GM12878 (cell line): Measurements from ENCODE around the gene NDUFV2. TPM values are rescaled to one million over a fixed set of nuclear protein-coding genes. Genes with fewer than 3 reads are reported as not detected.

Source experiments
- BHLHE40 ChIP-seq, 2 experiments: fragments of 450-650 bp in 1 of 2; IDR thresholded peaks; 2 replicates each; pipeline ENCODE4 v1.6.1; 2011 to 2017; ENCODE audit warnings: low read depth in 2 of 2, borderline replicate concordance in 1 of 2, improper control_type of control experiment in 1 of 2, low read length in 1 of 2, mild to moderate bottlenecking in 1 of 2
- CEBPB ChIP-seq, 2 experiments: fragments of 150-350 bp in 1 of 2; IDR thresholded peaks; 2 replicates each; pipeline ENCODE4 v1.6.1; 2012 to 2014; ENCODE audit warnings: low read depth in 2 of 2, low read length in 2 of 2, borderline replicate concordance in 1 of 2, inconsistent platforms in 1 of 2
- CHD1 ChIP-seq: IDR thresholded peaks from 2 replicates; pipeline ENCODE4 v1.6.1; 2012; ENCODE audit warnings: low read depth, low read length, improper control_type of control experiment
- CHD4 ChIP-seq: fragments of 200-600 bp; sonication (generic); IDR thresholded peaks from 2 replicates; pipeline ENCODE4 v1.6.1; 2016; ENCODE audit warnings: mild to moderate bottlenecking
- CUX1 ChIP-seq: IDR thresholded peaks from 2 replicates; pipeline ENCODE4 v1.6.1; 2012; ENCODE audit warnings: improper control_type of control experiment, low read depth, low read length; ENCODE audit not compliant: insufficient replicate concordance
- FOS ChIP-seq: IDR thresholded peaks from 3 replicates; pipeline ENCODE4 v1.6.1; 2011; ENCODE audit warnings: borderline replicate concordance; ENCODE audit not compliant: insufficient read length; ENCODE audit errors: extremely low read depth
- FOXK2 ChIP-seq: fragments of 450-650 bp; IDR thresholded peaks from 2 replicates; pipeline ENCODE4 v1.6.1; 2017; ENCODE audit warnings: mild to moderate bottlenecking, moderate library complexity
- HCFC1 ChIP-seq: fragments of 150-350 bp; IDR thresholded peaks from 2 replicates; pipeline ENCODE4 v1.6.1; 2014; ENCODE audit warnings: low read length
- HDGF ChIP-seq: fragments of 450-650 bp; IDR thresholded peaks from 2 replicates; pipeline ENCODE4 v1.6.1; 2016; ENCODE audit warnings: antibody characterized with exemption
- JUND ChIP-seq: IDR thresholded peaks from 2 replicates; pipeline ENCODE4 v1.6.1; 2012; ENCODE audit warnings: low read depth, mild to moderate bottlenecking, low read length, improper control_type of control experiment, moderate library complexity
- MEF2A ChIP-seq: IDR thresholded peaks from 2 replicates; pipeline ENCODE4 v1.6.1; 2011; ENCODE audit warnings: low read depth, mild to moderate bottlenecking, low read length, moderate library complexity; ENCODE audit not compliant: insufficient read depth
- MTA3 ChIP-seq: IDR thresholded peaks from 2 replicates; pipeline ENCODE4 v1.6.1; 2012; ENCODE audit warnings: low read length, inconsistent platforms, borderline replicate concordance
- NFIC ChIP-seq: IDR thresholded peaks from 2 replicates; pipeline ENCODE4 v1.6.1; 2012; ENCODE audit warnings: low read depth, mild to moderate bottlenecking, inconsistent platforms, low read length, moderate library complexity
- NFYA ChIP-seq: IDR thresholded peaks from 2 replicates; pipeline ENCODE4 v1.6.1; 2011; ENCODE audit warnings: low read depth, mild to moderate bottlenecking, low read length, improper control_type of control experiment, borderline replicate concordance
- RB1 ChIP-seq: fragments of 450-650 bp; formaldehyde crosslinking; IDR thresholded peaks from 2 replicates; pipeline ENCODE4 v1.6.1; 2017; ENCODE audit warnings: mild to moderate bottlenecking, borderline replicate concordance
- RFX5 ChIP-seq: IDR thresholded peaks from 2 replicates; pipeline ENCODE4 v1.6.1; 2011; ENCODE audit warnings: low read depth, low read length, improper control_type of control experiment
- SMARCA5 ChIP-seq: fragments of 450-650 bp; IDR thresholded peaks from 2 replicates; pipeline ENCODE4 v1.6.1; 2017; ENCODE audit warnings: mild to moderate bottlenecking
- TCF7 ChIP-seq: IDR thresholded peaks from 2 replicates; pipeline ENCODE4 v1.6.1; 2014; ENCODE audit warnings: antibody characterized with exemption, borderline replicate concordance
- WRNIP1 ChIP-seq: IDR thresholded peaks from 2 replicates; pipeline ENCODE4 v1.6.1; 2011; ENCODE audit warnings: low read depth, low read length, improper control_type of control experiment, borderline replicate concordance
- ZNF592 ChIP-seq: fragments of 450-650 bp; IDR thresholded peaks from 2 replicates; pipeline ENCODE4 v1.6.1; 2017; ENCODE audit warnings: mild to moderate bottlenecking, moderate library complexity
- polyA plus RNA-seq, 11 experiments: library from polyadenylated mRNA; depleted of rRNA in 4 of 11; unstranded in 6 of 11; stranded (reverse) in 5 of 11; fragments of >200 nt; fragmentation: Nextera tagmentation in 4 of 11; fragmentation: Illumina TruSeq in 1 of 11; extraction: Ambion mirVana in 4 of 11; extraction: Trizol in 1 of 11; gene quantifications; 1 replicate in 1 of 11; 2 replicates in 10 of 11; pipeline versions ENCODE4 v1.2.1 to v1.2.3, GENCODE V29; 2011 to 2016; ENCODE audit warnings: inconsistent platforms in 2 of 11, missing spikeins in 2 of 11, low read depth in 1 of 11
- total RNA-seq, 4 experiments: library from RNA; depleted of rRNA in 3 of 4; stranded (reverse); fragments of >200 nt in 3 of 4; fragmentation: Illumina TruSeq in 1 of 4; extraction: Trizol in 1 of 4; gene quantifications; 2 replicates each; pipeline versions ENCODE4 v1.2.1 to v1.2.3, GENCODE V29; 2013 to 2021
- TF ChIP-seq, protein P1 (sequence below): IDR thresholded peaks from 2 replicates; pipeline ENCODE4 v1.6.1; 2011; ENCODE audit warnings: mild to moderate bottlenecking, low read depth, low read length, moderate library complexity; ENCODE audit not compliant: insufficient replicate concordance

Gene NDUFV2
- total and polyA plus RNA-seq, 10 of the 15 experiments (the other 5 are each of a cell fraction or from before 2014, with no cell fraction given) = 236 to 590 (median 321) TPM

GRCh38 chr18:9069601-9070000 lies 32.9 kb upstream of the NDUFV2 start (continued):
- TF ChIP-seq ZNF592 (no peak), RB1 (no peak), JUND (no peak), TCF7 (no peak), WRNIP1 (no peak), FOXK2 (no peak), CHD4 (no peak), RFX5 (no peak), NFIC (peak; percentile 92), CHD1 (no peak), NFYA (no peak), HCFC1 (no peak), FOS (no peak), MTA3 (peak; percentile 54; the same call in 1 of the 2 replicates), HDGF (no peak), MEF2A (peak; percentile 92), CEBPB (IDR thresholded peaks at IDR 0.05; ENCODE audit: borderline replicate concordance in 1 of 2, low read depth in 2 of 2, low read length in 2 of 2) (no peak), SMARCA5 (no peak), CUX1 (no peak), BHLHE40 (IDR thresholded peaks at IDR 0.05; ENCODE audit: borderline replicate concordance in 1 of 2, low read depth in 2 of 2, low read length in 1 of 2) (peak; percentile 33 to 63; a peak in 3 of 4 replicates)
- TF ChIP-seq, protein P1, sequence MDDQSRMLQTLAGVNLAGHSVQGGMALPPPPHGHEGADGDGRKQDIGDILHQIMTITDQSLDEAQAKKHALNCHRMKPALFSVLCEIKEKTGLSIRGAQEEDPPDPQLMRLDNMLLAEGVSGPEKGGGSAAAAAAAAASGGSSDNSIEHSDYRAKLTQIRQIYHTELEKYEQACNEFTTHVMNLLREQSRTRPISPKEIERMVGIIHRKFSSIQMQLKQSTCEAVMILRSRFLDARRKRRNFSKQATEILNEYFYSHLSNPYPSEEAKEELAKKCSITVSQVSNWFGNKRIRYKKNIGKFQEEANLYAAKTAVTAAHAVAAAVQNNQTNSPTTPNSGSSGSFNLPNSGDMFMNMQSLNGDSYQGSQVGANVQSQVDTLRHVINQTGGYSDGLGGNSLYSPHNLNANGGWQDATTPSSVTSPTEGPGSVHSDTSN = no peak
